Measurements from ENCODE around the gene DIP2A.
"Not testable (repeated sequence)": the region's sequence is repeated elsewhere in the genome, so short reads cannot be mapped to it uniquely, and the experiment has no call there.

The DIP2A gene

GRCh38 chr21:46425041-46425440 lies 33.6 kb upstream of the DIP2A start:
- intact Hi-C loops (cut with DNase I): no loop called here
- peak in 2 of 10 donors; percentile 29 to 69 for DNase-seq

DNA sequence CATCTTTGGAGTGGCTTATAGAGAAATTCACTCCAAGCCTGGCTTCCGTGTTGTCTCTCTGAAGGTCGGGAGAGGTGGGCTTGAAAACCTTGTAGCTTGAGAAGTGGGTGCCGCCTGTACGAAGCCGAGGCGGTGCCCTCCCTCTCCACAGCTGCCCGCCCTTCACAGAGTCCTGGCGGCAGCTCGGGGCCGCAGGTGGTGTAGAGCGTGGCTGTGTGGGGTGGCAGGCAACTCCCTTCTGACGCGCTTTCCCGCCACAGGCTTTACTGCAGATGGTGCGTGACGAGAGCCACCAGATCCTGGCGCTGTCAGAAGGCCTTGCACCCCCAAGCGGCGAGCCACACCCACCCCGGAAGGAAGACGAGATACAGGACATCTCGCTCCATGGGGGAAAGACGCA lies 33.1 kb upstream of the DIP2A start:
- DNase-seq: peak in 2 of 10 donors; percentile 63 to 81
- intact Hi-C loops (cut with DNase I): no loop called here

GRCh38 chr21:46426313-46427046 lies 32.2 kb upstream of the DIP2A start:
- DNase-seq: peak in 3 of 10 donors; percentile 37 to 66 (median 63)
- intact Hi-C loops (cut with DNase I): no loop called here

GRCh38 chr21:46427516-46427915 lies 31.2 kb upstream of the DIP2A start:
- peak in 3 of 10 donors; percentile 32 to 61 (median 46) for DNase-seq
- intact Hi-C loops (cut with DNase I): no loop called here

- intact Hi-C loops (cut with DNase I): no loop called here
- peak in 3 of 10 donors; percentile 50 to 74 (median 53) for DNase-seq
Measured at GRCh38 chr21:46428286-46428685, 30.4 kb upstream of the DIP2A start.

DNA sequence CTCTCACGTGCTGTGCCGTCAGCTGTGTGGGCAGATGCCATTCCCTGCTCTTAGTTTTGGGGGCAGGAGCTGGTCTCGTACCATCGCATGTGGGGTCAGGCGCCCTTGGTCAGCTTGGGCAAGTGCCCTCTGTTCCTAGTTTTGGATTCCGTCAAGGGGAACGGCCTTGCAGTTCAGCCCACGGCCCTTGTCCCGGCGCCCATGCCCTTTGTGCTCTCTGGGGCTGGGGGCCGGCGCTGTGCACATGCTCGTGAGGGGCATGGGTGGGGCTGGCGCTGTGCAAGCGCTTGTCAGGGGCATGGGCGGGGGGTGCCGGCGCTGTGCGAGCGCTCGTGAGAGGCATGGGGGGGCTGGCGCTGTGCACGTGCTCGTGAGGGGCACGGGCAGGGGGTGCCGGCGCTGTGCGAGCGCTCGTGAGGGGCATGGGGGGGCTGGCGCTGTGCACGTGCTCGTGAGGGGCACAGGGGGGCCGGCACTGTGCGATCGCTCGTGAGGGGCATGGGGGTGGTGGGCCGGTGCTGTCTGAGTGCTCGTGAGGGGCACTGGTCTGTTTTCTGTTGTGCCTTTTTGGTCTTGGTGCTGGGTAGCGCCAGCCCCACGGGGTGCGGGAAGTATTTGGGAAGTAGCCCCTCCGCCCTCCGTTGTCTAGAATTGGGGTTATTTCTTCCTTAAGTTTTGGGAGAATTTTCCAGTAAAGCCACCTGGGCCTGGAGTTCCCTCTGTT lies 29.5 kb upstream of the DIP2A start:
- DNase-seq: peak in 3 of 10 donors; percentile 52 to 66 (median 57)
- intact Hi-C loops (cut with DNase I): no loop called here

GRCh38 chr21:46429754-46430681 lies 28.7 kb upstream of the DIP2A start:
- peak in 3 of 10 donors; percentile 39 to 71 (median 62) for DNase-seq
- intact Hi-C loops (cut with DNase I): no loop called here

GRCh38 chr21:46431448-46431847 lies 27.2 kb upstream of the DIP2A start:
- DNase-seq: peak in 3 of 10 donors; percentile 41 to 81 (median 67)
- intact Hi-C loops (cut with DNase I): no loop called here

GRCh38 chr21:46431884-46432488 lies 26.7 kb upstream of the DIP2A start:
- intact Hi-C loops (cut with DNase I): no loop called here
- DNase-seq: peak in 5 of 10 donors; percentile 37 to 90 (median 75)

- peak in 2 of 10 donors; percentile 55 to 67 for DNase-seq
- intact Hi-C loops (cut with DNase I): not testable (repeated sequence)
Measured at GRCh38 chr21:46433116-46433515, 25.6 kb upstream of the DIP2A start.

DNA sequence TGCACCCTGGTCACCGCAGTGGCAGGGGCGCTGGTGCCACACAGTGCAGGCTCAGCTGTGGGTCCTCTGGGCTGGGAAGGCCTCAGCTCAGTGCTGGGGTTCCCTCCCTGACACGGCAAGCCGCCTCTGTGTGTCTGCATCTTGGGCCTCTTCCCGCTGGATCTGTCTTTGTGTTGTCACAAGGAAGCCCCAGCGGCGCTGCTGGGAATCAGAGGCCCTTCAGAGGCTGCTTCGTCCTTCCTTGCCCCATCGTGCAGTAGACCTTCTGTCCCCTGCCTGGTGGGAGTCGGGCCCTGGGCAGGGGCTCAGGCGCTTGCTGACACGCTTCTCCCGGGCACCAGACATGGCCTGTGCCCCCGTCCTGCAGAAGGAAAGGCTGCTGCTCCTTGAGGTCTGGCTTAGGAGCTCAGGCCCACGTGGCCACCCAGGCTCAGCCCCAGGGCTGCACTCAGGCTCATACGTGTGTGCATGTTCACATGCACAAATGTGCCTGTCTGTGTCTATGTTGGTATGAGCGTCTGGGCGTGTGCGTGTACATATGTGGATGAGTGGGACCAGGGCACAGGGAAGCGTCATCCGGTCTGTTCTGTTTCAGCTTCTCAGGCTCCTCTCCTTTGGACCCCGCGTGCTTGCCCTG lies 24.3 kb upstream of the DIP2A start:
- DNase-seq: peak in 4 of 10 donors; percentile 50 to 82 (median 63)
- intact Hi-C loops (cut with DNase I): no loop called here

DNA sequence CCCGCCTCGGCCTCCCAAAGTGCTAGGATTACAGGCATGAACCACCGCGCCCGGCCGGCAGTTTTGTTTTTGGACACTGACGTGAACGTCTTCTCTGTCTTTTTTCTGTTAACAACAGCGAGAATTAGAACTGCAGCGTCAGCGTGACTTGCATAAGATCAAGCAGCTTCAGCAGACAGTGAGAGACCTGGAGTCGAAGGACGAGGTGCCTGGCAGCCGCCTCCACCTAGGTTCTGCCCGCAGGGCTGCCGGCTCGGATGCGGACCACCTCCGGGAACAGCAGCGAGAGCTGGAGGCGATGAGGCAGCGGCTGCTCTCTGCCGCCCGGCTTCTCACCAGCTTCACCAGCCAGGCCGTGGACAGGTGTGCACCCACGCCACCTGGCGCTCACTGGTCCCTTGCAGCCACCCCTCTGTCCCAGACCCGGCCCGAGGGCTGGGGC lies 22.9 kb upstream of the DIP2A start:
- peak in 3 of 10 donors; percentile 61 to 83 (median 80) for DNase-seq
- intact Hi-C loops (cut with DNase I): no loop called here

DNA sequence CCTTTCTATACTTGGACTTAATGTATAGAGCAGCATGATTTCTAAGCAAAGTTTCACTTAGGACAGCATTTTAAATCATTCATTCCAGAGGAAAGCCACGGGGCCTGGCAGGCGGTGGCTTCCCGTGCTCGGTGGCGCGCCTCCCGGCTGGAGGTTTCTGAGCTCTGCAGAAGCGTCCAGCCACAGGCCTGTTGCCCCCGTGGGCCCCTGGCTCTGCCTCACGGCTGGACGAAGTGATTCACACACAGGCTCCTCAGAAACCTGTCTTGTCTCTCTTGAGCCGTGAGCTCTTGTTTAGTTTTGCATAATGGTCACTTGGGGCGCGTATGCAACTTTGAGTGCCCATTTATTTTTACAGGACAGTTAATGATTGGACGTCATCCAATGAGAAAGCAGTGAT lies 22.1 kb upstream of the DIP2A start:
- intact Hi-C loops (cut with DNase I): no loop called here
- peak in 2 of 10 donors; percentile 49 to 59 for DNase-seq

GRCh38 chr21:46437096-46437498 lies 21.6 kb upstream of the DIP2A start:
- peak in 3 of 10 donors; percentile 49 to 55 (median 49) for DNase-seq
- intact Hi-C loops (cut with DNase I): no loop called here

- intact Hi-C loops (cut with DNase I): no loop called here
- peak in 3 of 10 donors; percentile 46 to 49 (median 47) for DNase-seq
Measured at GRCh38 chr21:46437511-46437910, 21.2 kb upstream of the DIP2A start.

- intact Hi-C loops (cut with DNase I): no loop called here
- DNase-seq: peak in 2 of 10 donors; percentile 33 to 74
Measured at GRCh38 chr21:46438241-46438640, 20.4 kb upstream of the DIP2A start.

DNA sequence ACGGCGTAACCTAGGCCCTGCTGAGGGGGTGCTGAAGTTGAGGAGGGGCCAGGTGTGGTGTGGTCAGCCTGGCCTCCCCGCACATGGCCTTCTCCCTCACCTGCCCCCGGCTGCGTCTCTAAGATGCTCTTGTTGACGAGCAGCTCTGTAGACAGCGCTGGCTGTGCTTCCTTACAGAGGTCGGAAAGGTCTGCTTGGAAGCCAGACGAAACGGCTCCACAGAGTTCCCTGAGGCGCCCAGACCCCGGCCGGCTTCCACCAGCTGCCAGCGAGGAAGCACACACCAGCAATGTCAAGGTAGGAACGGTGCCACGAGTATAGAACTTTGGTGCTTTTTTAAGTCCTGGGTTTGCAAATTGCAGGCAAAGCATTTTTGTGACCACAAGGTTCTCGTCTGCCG lies 18.8 kb upstream of the DIP2A start:
- intact Hi-C loops (cut with DNase I): no loop called here
- peak in 1 of 10 donors; percentile 60 for DNase-seq

DNA sequence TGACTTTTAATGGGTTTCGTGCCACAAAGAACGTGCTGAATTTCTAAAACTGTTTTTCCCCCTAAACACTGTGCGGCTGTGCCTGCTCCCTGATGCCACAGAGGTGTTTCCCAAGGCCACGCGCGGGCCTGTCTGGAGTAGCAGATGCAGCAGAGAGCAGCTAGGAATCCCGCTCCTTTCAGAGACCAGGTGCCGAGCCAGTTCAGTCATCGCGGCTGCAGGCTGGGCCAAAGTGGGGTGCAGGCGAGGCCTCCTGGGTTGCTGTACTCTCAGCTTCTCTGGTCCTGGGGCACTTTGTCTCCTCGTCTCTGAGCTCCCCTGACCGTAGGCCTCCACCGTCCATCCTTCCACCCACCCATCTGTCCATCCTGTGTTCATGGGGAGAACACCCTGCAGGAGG lies 17.4 kb upstream of the DIP2A start:
- intact Hi-C loops (cut with DNase I): no loop called here
- DNase-seq: no peak

GRCh38 chr21:46441961-46442498 lies 16.7 kb upstream of the DIP2A start:
- peak in 1 of 10 donors; percentile 65 for DNase-seq
- intact Hi-C loops (cut with DNase I): no loop called here

All from posterior cingulate gyrus (tissue), 11 donors.